Ovary (tissue), 9 donors: Measurements from ENCODE around the gene CD300A. TPM values are rescaled to one million over a fixed set of nuclear protein-coding genes. Genes with fewer than 3 reads are reported as not detected.

ENCODE experiments used
- DNase-seq, 5 donors: peaks; one replicate each; pipeline ENCODE4 v3.0.0-alpha.2; 2019 to 2020
- H3K27ac ChIP-seq, 2 donors: fragments of 200-600 bp; one replicate each; pipeline versions ENCODE4 v1.5.1 to v1.8.0; 2019 to 2022
- H3K27me3 ChIP-seq: fragments of 200-600 bp; one replicate; pipeline ENCODE4 v1.8.0; 2022
- H3K36me3 ChIP-seq: fragments of 200-600 bp; sonication (generic); one replicate; pipeline ENCODE4 v1.5.1; 2019
- H3K4me1 ChIP-seq: one replicate; pipeline ENCODE4 v1.8.1; 2013; ENCODE audit warnings: mild to moderate bottlenecking, moderate library complexity; ENCODE audit not compliant: insufficient read depth
- H3K4me3 ChIP-seq: fragments of 200-600 bp; sonication (generic); one replicate; pipeline ENCODE4 v1.5.1; 2017
- H3K9me3 ChIP-seq, 2 donors: fragments of 200-600 bp in 1 of 2; sonication (generic) in 1 of 2; one replicate each; pipeline versions ENCODE4 v1.5.1 to v1.8.1; 2013 to 2019; ENCODE audit warnings: mild to moderate bottlenecking in 1 of 2, moderate library complexity in 1 of 2
- CTCF ChIP-seq, 3 donors: fragments of 450-650 bp in 2 of 3; fragments of 200-600 bp in 1 of 3; IDR thresholded peaks; one replicate each; pipeline versions ENCODE4 v1.5.1 to v1.8.0; 2016 to 2022; ENCODE audit warnings: antibody characterized with exemption in 3 of 3, mild to moderate bottlenecking in 1 of 3
- EP300 ChIP-seq: sonication (generic); formaldehyde crosslinking; IDR thresholded peaks from one replicate; pipeline ENCODE4 v1.6.1; 2017; ENCODE audit warnings: antibody characterized with exemption
- POLR2A ChIP-seq: fragments of 450-650 bp; IDR thresholded peaks from one replicate; pipeline ENCODE4 v1.6.1; 2017; ENCODE audit warnings: antibody characterized with exemption, mild to moderate bottlenecking, moderate library complexity
- WGBS, 3 donors: extraction: QIAGEN DNeasy Blood & Tissue Kit in 1 of 3; methylation state at CpG; one replicate each; pipeline versions ENCODE4 v1.1.5 to v1.1.7; 2013 to 2017; 5-methylcytosine and 5-hydroxymethylcytosine counted together
- intact Hi-C, 4 donors: fragments of 100-400 bp; cut with DNase I; formaldehyde crosslinking; loops; one replicate each; pipeline versions ENCODE4 v1.11.0 to v1.15.1; 2022 to 2023
- polyA plus RNA-seq, 2 donors: library from polyadenylated mRNA; stranded (reverse); fragments of 200-250 nt in 1 of 2; fragments of 350-450 nt in 1 of 2; fragmentation: Illumina TruSeq in 1 of 2; extraction: RNeasy Lipid Tissue Mini Kit (QIAGEN cat#74804) in 1 of 2; gene quantifications; one replicate each; pipeline ENCODE4 v1.2.3, GENCODE V29; 2013 to 2014
- total RNA-seq, 7 donors: library from RNA; depleted of rRNA in 2 of 7; stranded (reverse); fragments of >200 nt in 2 of 7; fragmentation: NEBNext Ultra II Directional in 3 of 7; extraction: Animal tissue kit (Norgen Biotek cat#: 25700) in 3 of 7; gene quantifications; one replicate each; pipeline versions ENCODE4 v1.1.0 to v1.2.4, GENCODE V29; 2016 to 2023
- donor health status: DM: no; HTN: no; CAD: no; lungs with moderate emphysema.
- donor health status: DM: no; HTN: no; CAD: no.
- donor health status: Bipolar disorder and iron deficiency.
- donor health status: DM: yes; HTN: yes; CAD: no.
- donor health status: DM: no; HTN: no; CAD: no.
- donor health status: DM: yes; HTN: yes; CAD: no.

Gene CD300A
- total and polyA plus RNA-seq, 9 donors = 1.4 to 5.5 (median 2.1) TPM

DNA sequence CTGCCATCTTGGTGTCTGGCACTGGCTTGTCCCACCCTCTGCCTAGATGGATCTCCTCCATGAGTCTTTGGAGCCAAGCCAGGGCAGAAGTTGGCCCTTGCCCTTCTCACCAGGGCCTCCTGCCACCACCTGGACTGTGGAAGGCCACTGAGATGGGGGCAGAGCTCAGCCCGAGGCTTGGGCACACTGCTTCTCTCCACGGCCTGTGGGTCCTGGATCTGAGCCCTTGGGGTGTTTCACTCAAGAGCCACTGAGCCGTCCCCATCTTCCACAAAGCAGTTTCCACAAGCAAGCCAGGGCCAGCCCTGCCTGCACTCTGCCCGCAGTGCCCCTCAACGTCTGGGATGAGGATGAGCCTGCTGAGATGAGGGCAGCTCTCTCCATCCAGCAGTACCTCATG, 16.7 kb upstream of the CD300A start:
- Histone ChIP-seq H3K4me1 (peaks cover 39% of the 10 kb centered on the region), H3K27ac (peak overlapping the region in 1 of 2 donors; percentile 76), H3K9me3 (no peaks in the 10 kb centered on the region), H3K36me3 (no peaks in the 10 kb centered on the region), H3K27me3 (no peaks in the 10 kb centered on the region), H3K4me3 (no peak overlapping the region)
- DNase-seq = peak in 1 of 5 donors; percentile 42
- intact Hi-C loops = loop anchor here in 2 of 4 donors (5.0 to 10.0 kb wide), 2 partner anchors 155 to 242 kb away; no protein-coding TSS in a partner anchor
- TF ChIP-seq POLR2A = no peak
- no peak for TF ChIP-seq CTCF (IDR thresholded peaks at IDR 0.05)
- TF ChIP-seq EP300 = no peak
- 83 to 87% (median 86%) methylated on average over 3 to 5 of the region's 5 CpGs for WGBS, 3 donors

DNA sequence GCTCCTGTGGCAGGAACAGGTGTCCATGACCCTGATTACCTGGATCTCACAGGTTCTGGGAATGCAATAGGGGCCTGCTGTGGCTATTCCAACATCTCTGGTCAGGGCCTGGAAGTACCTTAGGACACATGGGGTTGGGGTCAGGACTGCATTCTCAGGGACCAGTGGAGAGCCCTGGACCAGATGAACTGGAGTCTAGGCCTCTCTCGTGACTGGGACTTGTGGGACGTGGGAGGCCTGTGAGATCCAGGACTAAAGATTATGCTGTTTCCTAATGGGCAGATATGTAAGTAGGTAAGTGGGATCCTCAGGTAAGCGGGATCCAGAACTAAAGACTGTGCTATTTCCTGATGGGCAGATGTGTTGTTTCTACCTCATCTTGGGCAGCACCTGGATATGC, 16.2 kb upstream of the CD300A start:
- WGBS, 3 donors = 92 to 95% (median 95%) methylated on average over 3 of the region's 3 CpGs

DNA sequence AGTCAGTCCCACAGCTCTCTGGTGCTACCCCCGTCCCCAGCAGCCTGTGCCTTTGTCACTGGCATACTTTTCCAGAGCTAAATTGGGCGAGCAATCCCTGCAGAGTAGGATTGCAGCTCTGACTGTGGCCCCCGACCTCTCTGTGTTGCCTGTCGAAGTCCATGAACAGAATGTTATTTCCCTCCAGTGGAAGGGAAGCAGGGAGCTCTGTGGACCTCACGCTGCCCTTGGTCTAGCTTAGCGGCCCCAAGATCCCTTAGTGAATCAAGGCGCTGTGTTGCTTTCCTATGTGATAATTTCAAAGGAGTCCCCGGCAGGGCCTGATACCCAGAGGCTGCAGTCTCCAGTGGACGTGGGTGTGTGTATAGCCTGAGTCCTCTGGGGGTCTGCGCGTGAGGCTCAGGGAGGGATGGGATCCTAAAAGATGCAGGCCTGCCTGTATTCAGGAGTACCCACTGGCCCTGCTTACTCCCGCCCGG, 15.5 kb upstream of the CD300A start:
- Histone ChIP-seq H3K9me3 (no peaks in the 10 kb centered on the region), H3K4me1 (peaks cover 41% of the 10 kb centered on the region), H3K36me3 (no peaks in the 10 kb centered on the region), H3K4me3 (no peak overlapping the region), H3K27ac (peak overlapping the region in 1 of 2 donors; percentile 96), H3K27me3 (no peaks in the 10 kb centered on the region)
- no peak for TF ChIP-seq CTCF (IDR thresholded peaks at IDR 0.05)
- TF ChIP-seq POLR2A = no peak
- no peak for TF ChIP-seq EP300
- intact Hi-C loops = loop anchor here in 2 of 4 donors (5.0 to 10.0 kb wide), 2 partner anchors 156 to 244 kb away; no protein-coding TSS in a partner anchor
- 90 to 93% (median 92%) methylated on average over 13 of the region's 13 CpGs for WGBS, 3 donors
- no peak for DNase-seq

More for the DNA sequence above, 16.2 kb upstream of the CD300A start:
- no peak for DNase-seq
- Histone ChIP-seq H3K4me1 (peaks cover 41% of the 10 kb centered on the region), H3K4me3 (no peak overlapping the region), H3K36me3 (no peaks in the 10 kb centered on the region), H3K27me3 (no peaks in the 10 kb centered on the region), H3K9me3 (no peaks in the 10 kb centered on the region), H3K27ac (peak overlapping the region in 1 of 2 donors; percentile 76)
- intact Hi-C loops = loop anchor here in 2 of 4 donors (5.0 to 10.0 kb wide), 2 partner anchors 155 to 243 kb away; no protein-coding TSS in a partner anchor
- TF ChIP-seq POLR2A (no peak), EP300 (no peak)

DNA sequence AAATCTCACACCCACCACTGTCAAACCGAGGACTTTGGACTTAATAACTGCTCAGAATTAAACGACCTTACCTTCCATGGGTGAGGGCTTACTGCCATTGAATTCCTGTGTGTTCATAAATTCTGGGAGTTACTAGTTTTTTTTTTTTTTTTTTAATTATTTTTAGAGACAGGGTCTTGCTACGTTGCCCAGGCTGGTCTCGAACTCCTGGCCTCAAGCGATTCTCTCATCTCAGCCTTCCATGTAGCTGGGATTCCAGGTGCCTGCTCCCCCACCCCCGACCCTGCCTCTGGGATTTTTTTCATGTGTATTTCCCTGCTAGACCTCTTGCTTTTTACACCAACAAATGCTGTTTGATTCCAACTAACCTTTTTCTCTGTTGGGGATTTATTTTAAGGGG, 14.9 kb upstream of the CD300A start:
- no peaks in the 10 kb centered on the region for H3K36me3 ChIP-seq
- no peaks in the 10 kb centered on the region for H3K27me3 ChIP-seq
- 66 to 71% (median 67%) methylated on average over 6 of the region's 6 CpGs for WGBS, 3 donors
- intact Hi-C loops = loop anchor here in 2 of 4 donors (5.0 to 10.0 kb wide), 2 partner anchors 157 to 244 kb away; no protein-coding TSS in a partner anchor
- peak overlapping the region in 1 of 2 donors; percentile 96 for H3K27ac ChIP-seq
- H3K4me1 ChIP-seq = peaks cover 38% of the 10 kb centered on the region
- no peak for DNase-seq
- TF ChIP-seq EP300 (no peak), POLR2A (no peak), CTCF (IDR thresholded peaks at IDR 0.05) (no peak)
- H3K4me3 ChIP-seq = no peak overlapping the region
- no peaks in the 10 kb centered on the region for H3K9me3 ChIP-seq
